ENCODE data around the gene HS3ST3A1.
"Not testable (repeated sequence)": the region's sequence is repeated elsewhere in the genome, so short reads cannot be mapped to it uniquely, and the experiment has no call there.

HS3ST3A1 gene

DNA sequence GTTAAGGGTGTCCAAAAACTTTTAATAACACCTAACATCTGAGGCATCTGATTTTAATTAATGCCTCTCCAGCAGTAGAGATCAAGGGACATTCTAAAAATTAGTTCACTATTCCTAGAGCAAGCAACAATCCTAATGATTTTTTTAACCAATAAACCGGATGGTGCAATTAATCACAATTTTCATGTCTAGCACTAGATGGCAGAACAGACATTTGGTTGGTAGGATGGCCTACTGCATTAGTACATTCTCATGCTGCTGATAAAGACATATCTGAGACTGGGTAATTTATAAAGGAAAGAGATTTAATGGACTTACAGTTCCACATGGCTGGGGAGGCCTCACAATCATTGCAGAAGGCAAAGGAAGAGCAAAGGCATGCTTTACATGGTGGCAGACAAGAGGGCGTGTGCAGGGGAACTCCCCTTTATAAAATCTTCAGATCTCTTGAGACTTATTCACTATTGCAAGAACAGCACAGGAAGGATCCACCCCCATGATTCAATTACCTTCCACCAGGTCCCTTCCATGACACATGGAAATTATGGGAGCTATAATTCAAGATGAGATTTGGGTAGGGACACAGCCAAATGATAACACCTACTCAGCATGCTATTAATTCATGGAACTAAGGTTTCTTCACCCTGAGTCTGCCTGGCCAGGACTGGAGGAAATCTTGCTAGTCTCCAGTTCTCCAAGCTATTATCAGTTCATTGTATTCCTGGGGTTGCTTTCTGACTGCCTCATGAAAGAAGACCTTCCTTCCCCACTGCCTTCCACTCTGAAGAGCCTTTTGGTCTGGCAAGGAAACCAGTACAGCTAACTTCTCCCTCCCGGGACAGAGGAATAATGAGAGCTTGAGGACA lies 24.8 kb downstream of the HS3ST3A1 start:
- no peak for DNase-seq

DNA sequence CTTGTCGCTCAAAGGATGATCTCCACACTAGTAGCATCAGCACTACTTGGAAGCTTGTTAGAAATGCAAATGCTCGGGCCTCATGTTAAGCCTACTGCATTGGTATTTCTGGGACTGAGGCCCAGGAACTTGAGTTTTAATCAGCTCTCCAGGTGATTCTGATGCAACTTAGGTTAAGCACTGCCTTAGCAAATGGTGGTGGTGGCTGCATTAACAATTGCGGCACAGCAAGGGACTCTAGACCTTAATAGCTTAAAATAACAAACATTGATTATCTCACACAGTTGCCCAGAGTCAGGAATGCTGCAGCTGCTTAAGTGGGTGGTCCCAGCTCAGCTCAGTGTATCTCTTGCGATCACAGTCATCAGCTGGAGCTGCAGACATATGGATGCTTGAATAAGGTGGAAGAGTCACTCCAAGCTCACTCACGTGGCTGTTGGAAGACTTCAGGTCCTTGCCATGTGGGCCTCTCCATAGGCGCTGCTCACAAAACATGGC lies 25.8 kb downstream of the HS3ST3A1 start:
- DNase-seq, result no peak

DNA sequence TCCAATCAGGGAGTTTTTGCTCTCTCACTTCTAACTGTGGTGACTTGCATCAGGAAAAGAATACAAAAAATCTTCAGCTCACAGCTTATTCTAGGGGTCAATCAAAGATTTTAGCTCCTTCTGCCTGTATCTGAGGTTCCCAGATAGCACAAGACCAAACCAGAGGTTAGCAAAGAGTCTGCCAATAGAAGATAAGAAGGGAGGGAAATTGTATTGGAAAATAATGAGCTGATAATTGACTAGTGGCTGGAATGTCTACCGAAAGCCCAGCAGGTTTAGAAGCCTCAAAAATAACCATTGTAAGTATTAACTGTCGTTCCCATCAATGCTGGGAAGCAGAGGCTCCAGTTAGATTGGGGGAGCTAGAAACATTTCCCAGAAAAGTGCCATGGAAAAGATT lies 26.3 kb downstream of the HS3ST3A1 start:
- no peak for DNase-seq

DNA sequence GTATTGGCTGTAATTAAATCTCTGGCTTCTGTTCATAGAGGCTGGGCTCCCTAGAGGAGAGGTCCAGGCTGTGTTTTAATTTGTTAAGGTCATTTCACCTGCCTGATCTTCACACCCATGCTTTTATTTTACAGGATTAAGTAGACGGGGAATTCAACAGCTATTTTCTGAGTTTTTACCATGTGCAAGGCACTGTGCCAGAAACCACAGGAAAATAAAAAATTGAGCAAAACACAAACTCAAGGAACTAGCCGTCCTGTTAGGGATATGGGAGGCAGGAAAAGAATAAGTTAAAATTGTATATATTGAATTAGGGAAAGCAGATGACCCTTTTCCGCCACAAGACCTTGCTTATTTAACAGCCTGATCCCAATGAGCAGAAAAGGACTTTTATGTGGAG lies 29.1 kb downstream of the HS3ST3A1 start:
- no peak for DNase-seq

DNA sequence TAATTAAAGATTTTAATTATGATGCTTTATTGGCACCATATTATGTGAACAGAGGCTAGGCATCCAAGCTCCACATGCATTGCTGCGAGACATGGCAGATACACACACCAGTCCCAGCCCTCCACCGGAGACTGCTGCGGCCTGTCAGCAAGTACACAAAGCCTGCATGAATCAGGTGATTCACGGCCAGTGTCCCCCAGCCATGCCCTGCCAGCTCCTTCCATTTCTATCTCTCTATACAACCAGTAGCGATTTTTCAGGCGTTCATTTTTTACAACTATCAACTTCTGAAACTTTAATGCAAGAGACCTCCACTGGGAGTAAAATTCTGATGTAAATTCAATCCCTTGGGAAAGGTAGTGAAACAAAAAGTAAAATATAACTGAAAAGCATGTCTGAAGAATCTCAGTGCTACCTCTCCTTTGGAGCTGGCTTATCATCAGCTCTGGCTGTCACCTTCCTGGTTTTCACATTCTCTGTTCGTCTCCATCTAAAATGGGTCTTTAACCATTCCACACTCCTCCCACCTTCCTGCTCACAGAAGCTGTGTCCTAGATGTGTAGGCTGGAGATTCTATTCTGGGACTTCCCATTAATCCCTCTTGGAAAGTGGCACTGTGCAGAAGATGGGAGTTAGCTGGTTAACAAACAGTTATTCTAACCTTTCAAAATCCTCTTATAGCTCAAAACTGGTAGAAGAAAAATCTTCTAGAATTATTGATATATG lies 32.2 kb downstream of the HS3ST3A1 start:
- DNase-seq, result peak in 2 of 58 donors; percentile 2 to 12

DNA sequence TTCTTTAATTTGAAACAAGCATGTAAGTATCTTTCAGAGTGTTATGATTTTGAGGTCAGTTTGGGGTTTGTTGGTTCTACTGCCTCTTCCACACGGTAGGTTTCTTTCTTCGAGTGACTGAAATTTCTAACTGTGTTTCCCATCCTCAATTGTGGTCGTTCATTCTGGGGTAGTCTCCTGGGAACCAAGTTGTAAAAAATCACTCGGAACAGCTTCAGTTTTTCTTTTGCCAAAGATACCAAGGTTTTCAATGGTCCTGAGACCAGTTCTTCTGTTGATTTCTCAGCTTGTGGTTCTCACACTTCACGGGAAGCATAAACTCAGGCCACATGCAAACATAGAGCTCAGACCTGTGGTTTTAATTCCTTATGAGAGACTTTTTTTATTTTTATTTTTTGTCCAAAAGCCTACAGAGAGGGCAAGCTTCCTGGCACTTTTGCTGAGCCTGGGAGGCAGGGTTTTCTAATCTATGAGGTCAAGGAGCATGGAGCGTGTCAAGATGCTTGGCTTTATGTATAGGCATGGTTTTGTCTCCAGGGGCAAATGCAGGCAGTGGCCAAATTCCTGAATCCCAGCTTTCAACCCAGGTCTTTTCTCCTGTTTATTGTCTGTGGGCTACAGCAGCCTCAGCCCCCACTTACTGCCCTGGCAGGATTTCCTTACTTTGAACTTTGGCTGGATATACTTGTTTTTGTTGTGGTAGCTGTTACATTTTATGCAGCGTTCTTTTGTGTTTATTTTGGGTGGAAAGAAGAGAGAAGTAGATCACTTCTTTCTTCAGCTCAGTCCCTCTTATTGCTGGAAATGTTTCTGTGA lies 32.9 kb downstream of the HS3ST3A1 start:
- no peak for DNase-seq

DNA sequence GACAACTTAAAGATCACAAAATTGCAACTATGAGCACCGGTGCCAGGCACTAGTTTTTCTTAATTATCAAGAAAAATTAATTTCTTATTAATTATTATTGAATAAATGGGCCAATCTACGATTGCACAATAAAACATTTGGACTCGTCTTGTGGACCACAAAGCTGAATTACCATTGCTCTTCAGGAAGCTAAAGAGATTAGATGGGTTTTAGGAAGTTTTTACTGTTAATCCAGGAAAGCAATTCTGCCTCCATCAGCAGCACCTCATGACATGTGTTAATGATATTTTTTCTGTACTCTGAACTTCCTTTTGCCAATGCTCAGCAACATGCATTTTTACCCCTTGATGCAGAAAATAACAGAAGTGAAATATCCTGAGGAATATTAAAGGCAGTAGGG lies 37.9 kb downstream of the HS3ST3A1 start:
- DNase-seq, result no peak

DNA sequence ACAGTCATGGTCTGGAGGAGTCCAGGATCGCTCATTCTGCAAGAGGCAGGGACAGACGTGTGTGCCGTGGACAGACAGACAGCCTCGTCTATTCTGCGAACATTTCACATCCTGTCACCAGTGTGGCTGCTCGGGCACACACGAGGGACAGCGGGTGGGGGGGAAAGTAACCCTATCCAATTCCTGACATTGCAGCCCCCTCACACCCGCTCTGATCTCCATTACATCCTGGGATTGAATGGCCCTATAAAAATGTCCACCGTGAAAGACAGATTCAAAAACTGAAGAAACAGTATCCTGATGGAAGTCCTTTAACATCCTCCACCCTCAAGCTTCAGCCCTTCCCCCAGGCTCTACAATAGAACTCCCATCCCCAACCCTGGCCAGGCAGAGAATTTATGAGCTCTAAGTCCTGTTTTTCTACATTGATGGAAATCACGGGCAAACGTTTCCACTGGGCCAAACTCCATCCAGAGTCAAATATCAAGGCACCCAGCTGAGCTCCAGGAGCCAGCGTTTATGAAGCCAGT lies 39.4 kb downstream of the HS3ST3A1 start:
- DNase-seq, result peak in 1 of 58 donors; percentile 1

DNA sequence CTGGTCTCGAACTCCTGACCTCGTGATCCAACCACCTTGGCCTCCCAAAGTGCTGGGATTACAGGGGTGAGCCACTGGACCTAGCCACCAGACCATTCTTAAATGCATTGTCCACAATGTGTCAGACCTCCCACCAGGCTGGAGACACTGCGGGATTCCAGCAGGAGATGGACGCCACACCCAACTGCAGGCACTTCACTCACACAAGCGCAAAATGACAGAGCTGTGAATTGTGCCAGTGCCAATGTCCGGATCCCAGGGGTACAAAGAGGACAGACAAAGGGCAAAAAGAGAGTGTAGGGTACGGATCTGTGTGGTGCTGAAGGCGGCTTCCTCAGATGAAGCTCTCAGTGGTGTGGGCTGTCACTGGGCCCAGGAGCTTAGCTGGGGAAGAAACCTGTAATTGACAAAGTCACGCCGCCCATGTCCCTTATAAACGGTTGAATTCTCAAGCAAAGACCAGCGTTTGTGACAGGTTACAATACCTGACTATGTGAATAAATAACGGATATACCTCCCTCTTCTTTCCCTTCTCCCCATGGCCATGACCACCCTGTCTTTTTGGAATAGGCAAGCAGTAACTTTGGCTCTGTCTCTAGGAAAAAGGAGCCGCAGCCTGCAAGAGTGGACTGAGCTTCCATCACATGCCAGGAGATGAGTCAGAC lies 40.0 kb downstream of the HS3ST3A1 start:
- peak in 1 of 58 donors; percentile 3 for DNase-seq

DNA sequence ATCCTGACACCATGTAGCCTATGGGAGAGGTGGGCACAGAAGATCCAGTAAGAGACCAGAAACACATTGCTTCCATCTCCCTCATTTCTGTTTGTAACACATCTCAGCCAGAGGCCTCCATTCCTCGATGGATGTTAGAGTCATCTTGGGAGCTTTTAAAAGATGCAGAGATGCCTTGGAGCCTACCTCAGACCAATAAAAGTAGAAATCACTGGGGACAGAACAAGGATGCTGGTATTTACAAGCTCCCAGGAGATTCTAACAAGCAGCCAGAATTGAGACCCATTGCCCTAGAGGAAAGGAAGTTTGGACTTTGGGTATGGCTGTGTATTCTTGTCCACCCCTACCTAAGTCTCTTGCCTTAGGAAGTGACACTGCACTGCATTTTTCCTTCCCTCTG lies 40.8 kb downstream of the HS3ST3A1 start:
- DNase-seq, result no peak

DNA sequence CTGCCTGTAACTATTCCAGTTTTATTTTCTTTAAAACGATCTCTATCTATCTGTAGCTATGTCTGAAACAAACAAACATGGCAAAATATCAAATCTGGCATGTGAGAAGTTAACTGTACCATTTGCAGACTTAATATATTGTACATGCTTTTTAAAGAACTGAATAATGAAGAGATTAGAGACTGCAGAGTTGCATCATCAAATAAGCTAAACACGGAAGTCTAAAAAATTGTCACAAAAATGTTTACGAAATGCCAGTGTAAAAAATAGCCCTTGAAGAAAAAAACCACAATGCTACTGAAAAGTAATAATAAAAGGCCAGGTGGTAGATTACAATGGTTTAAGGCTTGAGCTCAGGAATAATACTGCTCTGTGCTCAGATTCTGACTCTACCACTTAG lies 43.1 kb downstream of the HS3ST3A1 start:
- no peak for DNase-seq

DNA sequence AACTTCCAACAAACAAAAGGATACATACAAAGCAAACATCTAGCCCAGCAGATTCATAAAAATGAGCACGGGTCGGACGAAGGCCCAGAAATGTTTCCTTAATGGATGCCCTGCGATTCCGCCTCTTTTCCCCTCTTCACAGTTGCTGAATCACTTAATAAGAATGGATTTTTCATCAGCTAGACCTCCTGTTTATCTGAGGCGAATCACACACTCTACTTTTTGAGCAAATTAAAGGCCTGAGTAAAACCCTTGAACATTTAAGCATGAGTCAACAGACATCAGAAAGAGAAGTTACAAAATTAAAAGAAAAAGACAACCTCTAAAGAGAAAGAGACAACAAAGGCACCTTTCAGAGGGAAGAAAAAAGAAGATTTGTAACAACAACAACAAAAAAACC lies 44.7 kb downstream of the HS3ST3A1 start:
- no peak for DNase-seq

DNA sequence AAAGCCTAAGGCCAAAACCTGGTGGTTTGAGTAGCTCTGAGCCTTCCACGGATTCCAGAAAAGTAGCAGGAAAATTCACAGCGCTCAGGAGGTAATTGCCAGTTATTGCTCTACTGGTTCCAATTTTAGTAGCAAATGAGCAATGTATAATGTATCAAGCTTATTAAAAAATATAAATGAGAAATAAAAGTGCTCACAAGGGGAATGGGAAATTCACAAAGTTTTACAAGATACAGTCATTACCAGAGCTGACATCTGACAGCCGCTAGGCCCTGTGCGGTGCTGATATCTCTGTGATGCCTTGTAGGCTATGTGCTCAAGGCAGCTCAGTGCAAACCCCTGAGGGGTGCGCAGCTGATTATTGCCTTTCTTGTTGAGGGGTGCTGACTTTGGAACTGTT lies 47.5 kb downstream of the HS3ST3A1 start:
- no peak for DNase-seq

DNA sequence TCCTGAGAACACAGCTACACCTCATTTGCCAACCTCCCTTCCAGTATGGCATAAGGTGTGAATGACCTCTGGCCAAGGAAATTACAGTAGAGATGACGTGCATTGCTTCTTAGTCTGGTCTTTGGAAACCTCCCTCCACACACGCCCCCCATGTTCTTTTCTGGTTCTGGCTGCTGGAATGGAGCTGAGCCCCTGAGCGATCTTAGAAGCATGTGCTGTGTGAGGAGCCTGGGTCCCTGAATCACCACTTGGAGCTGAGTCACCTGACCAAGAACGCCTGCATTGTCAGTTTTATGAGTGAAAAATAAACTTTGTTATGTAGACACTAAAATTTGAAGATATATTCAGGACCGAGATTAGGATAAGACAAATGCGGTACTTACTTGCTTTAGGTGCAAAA lies 51.4 kb downstream of the HS3ST3A1 start:
- no peak for DNase-seq

DNA sequence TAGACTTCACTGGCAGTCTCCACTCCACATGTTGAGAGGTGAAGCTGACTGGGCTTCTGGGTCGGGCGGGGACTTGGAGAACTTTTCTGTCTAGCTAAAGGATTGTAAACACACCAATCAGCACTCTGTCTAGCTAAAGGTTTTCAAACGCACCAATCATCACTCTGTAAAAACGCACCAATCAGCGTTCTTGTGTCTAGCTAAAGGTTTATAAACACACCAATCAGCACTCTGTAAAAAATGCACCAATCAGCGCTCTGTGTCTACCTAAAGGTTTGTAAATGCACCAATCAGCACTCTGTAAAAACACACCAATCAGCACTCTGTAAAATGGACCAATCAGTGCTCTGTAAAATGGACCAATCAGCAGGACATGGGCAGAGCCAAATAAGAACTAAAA lies 53.2 kb downstream of the HS3ST3A1 start:
- DNase-seq, result not testable (repeated sequence)

DNA sequence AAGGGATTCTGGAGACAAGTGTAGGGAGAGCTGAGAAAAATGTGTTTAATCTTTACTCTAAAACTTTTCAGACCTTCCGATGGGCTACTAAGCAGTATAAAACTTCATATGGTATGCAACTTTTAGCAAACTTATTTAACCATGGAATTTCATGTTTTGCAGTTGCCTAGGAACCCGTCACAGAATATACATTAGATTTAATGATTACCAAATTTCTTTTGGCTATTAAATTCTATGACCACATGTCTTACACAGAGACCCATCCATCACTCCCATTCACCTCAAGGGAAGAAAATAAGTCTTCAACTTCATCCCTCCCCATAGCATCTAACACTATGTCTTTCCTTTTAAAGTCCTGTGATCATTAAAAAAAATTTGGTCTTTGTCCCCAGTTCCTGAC lies 54.9 kb downstream of the HS3ST3A1 start:
- DNase-seq, result no peak

DNA sequence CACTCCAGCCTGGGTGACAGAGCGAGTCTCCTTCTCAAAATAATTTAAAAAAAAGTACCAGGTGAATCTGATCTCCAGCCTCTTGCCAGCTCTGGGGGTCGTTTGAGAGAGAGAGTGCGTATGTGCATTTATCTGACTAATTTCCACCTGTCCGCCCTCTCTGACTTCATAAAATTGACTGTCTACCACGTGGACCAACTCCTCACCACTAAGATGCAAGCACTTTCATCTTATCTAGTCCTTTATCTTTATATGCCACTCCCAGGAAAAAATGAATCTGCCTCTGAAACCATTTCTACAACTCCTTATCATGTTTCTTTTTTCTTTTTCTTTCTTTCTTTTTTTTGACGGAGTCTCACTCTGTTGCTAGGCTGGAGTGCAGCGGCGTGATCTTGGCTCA lies 55.8 kb downstream of the HS3ST3A1 start:
- no peak for DNase-seq

DNA sequence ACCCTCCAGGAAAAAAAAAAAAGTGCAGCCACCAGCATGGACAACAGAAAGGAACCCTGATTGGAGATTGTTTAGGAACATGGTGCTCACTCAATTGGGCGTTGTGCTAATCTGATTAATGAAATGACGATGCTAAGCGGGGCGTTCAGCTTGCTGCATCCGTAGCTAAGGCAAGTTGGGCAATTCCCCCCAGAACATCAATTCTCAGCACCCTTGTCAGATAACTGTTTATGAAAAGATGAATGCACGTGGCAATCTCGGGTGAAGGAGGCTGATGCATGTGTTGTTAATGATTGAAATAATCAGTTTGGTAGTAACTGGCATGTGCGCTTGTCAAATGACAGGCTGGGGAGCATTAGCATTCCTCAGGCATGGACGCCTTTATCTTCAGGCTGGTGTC lies 57.0 kb downstream of the HS3ST3A1 start:
- no peak for DNase-seq

DNA sequence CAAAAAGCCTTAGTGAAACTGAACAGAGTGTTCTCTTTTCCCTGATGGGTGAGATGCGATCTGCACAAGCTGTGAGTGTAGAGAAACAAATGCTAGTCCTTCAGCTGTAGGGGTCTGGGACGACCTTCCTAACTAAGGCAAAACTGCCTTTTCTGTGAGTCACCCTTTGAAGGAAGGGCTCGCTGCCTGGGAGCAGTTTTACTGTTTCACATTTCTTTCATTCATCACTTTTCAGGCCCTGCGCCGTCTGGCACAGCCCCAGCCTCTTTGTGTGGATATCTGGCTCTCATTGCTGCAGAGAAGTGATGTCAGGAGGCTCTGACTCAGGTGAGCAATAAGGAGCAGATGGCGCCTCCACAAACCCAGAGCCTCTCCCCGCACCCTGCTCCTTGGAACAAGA lies 57.4 kb downstream of the HS3ST3A1 start:
- DNase-seq, result peak in 15 of 58 donors; percentile 3 to 46 (median 12)

DNA sequence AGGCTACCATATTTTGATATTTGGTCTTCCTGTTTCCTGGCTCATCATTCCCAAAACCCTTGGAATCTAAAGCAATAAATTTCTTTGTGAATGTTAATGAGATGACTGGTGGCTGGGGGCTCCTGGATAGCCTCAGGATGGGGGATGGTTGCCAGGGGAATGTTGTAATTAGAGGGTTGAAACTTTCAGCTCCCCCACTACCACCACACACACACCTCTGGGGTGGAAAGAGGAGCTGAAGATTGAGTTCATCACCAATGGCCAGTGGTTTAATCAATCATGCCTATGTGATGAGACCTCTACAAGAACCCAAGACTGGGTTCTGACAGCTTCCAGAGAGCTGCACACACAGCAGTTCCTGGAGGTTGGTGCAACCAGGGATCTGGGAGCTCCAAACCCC lies 59.1 kb downstream of the HS3ST3A1 start:
- no peak for DNase-seq

DNA sequence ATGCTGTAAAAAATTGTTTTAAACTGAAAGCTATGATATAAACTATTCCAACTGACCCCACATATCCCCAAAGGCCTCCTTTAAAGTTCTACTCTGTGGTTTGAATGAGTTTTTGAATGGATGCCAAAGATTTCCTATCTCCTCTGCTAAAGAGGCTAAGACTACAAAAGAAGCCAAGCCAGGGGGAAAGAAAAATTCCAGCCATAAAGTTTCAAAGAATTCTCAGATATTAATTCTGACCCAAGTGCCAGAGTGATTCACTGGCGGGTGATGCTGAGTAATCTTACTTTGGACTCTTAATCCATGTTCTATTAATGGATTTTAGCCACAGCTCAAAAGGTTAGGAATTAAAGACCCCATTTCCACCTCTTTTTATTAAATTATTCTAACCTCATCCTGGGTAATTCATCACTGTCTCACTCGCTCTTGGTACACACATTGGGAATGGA lies 60.7 kb downstream of the HS3ST3A1 start:
- no peak for DNase-seq

All from anterior cingulate cortex (tissue), 58 donors.